BJ (cell line): ENCODE data around the gene SPACA9. TPM values are rescaled to one million over a fixed set of nuclear protein-coding genes. Genes with fewer than 3 reads are reported as not detected.

Experiments used
- CTCF ChIA-PET: fragments of 350-600 bp; formaldehyde crosslinking; extraction: SDS; loops from one replicate; lab custom pipeline; 2021; ENCODE audit warnings: antibody characterized with exemption, inconsistent platforms; lab: Yijun Ruan, JAX
- POLR2A ChIA-PET: fragments of 300-600 bp; sonication (Branson Sonifier 250); formaldehyde crosslinking; extraction: SDS; loops from one replicate; lab custom pipeline; 2021; ENCODE audit warnings: antibody characterized with exemption; lab: Charles Lee
- DNase-seq: peaks from one replicate; pipeline ENCODE4 v3.0.0-alpha.2; 2011; ENCODE audit warnings: low read depth
- H3K27me3 ChIP-seq: 2 replicates; pipeline ENCODE4 v1.6.0; 2011; ENCODE audit warnings: low read length; ENCODE audit not compliant: control insufficient read depth, insufficient read depth
- H3K36me3 ChIP-seq: 2 replicates; pipeline ENCODE4 v1.5.1; 2011; ENCODE audit warnings: low read length; ENCODE audit not compliant: control insufficient read depth, insufficient read depth
- H3K4me3 ChIP-seq: 2 replicates; pipeline ENCODE4 v1.5.1; 2011; ENCODE audit warnings: low read depth, mild to moderate bottlenecking, control low read depth, low read length
- polyA plus RNA-seq: library from polyadenylated mRNA; depleted of rRNA; stranded (reverse); fragments of >200 nt; gene quantifications from 2 replicates; pipeline ENCODE4 v1.2.3, GENCODE V29; 2011; rRNA removed
- TF ChIP-seq, protein P1 (sequence below): IDR thresholded peaks from 2 replicates; pipeline ENCODE4 v1.5.1; 2011; ENCODE audit warnings: low read depth, mild to moderate bottlenecking, control low read depth, inconsistent platforms, low read length, moderate library complexity; ENCODE audit not compliant: insufficient read depth

Gene SPACA9
- polyA plus RNA-seq, 1 experiment = 5.1 TPM

DNA sequence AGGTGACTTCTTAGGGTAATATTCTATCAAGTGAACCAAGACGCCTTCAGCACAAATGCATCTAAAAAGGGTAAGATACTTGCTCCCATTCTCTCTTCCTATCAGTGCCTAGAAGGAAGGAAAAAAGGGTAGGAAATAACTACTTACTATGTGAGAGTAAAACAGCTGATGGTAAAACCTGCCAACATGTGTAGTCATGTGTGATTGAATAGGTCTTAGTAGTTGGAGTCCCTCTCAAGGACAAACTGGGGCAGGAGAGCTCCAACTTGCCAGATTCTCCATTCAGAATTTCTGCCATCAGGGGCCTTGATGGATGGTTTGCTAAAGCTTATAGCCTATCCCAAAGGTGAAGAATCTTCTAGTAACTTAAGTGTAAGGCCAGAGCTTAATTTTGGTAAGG lies 60.5 kb downstream of the SPACA9 start:
- ChIA-PET CTCF (interaction anchor here (1.7 kb wide), 1 partner anchor 37 kb away, joined by 7 read pairs; no protein-coding TSS in a partner anchor), POLR2A (no interaction called here)
- Histone ChIP-seq H3K27me3 (no peaks in the 10 kb centered on the region), H3K36me3 (no peaks in the 10 kb centered on the region), H3K4me3 (no peak overlapping the region)
- DNase-seq = no peak
- TF ChIP-seq, protein P1, sequence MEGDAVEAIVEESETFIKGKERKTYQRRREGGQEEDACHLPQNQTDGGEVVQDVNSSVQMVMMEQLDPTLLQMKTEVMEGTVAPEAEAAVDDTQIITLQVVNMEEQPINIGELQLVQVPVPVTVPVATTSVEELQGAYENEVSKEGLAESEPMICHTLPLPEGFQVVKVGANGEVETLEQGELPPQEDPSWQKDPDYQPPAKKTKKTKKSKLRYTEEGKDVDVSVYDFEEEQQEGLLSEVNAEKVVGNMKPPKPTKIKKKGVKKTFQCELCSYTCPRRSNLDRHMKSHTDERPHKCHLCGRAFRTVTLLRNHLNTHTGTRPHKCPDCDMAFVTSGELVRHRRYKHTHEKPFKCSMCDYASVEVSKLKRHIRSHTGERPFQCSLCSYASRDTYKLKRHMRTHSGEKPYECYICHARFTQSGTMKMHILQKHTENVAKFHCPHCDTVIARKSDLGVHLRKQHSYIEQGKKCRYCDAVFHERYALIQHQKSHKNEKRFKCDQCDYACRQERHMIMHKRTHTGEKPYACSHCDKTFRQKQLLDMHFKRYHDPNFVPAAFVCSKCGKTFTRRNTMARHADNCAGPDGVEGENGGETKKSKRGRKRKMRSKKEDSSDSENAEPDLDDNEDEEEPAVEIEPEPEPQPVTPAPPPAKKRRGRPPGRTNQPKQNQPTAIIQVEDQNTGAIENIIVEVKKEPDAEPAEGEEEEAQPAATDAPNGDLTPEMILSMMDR = no peak

Other genes with a start within 250 kb of the SPACA9 start
- gene DDX31, start 208.9 kb upstream of the SPACA9 start, polyA plus RNA-seq = 12.3 and 13.7 TPM in 2 replicates
- gene GTF3C4, start 208.4 kb upstream of the SPACA9 start, polyA plus RNA-seq = 2.8 and 4.9 TPM in 2 replicates
- gene AK8, start 614 bp upstream of the SPACA9 start, polyA plus RNA-seq = 0.29 and 0.53 TPM in 2 replicates
- gene TSC1, start 65.7 kb downstream of the SPACA9 start, polyA plus RNA-seq = 45.2 and 45.6 TPM in 2 replicates
- gene GFI1B, start 99.8 kb downstream of the SPACA9 start, polyA plus RNA-seq = 0.16 TPM in 1 of 2 replicates, not detected in the other
- 36.0 and 47.7 TPM in 2 replicates for gene GTF3C5, start 152.1 kb downstream of the SPACA9 start, polyA plus RNA-seq
- gene CEL, start 183.1 kb downstream of the SPACA9 start, polyA plus RNA-seq = 0.26 and 0.49 TPM in 2 replicates
- gene RALGDS, start 242.3 kb downstream of the SPACA9 start, polyA plus RNA-seq = 18.0 and 25.1 TPM in 2 replicates